OCI-LY7 (cell line): Measurements from ENCODE around the gene ACYP2. TPM values are rescaled to one million over a fixed set of nuclear protein-coding genes. Genes with fewer than 3 reads are reported as not detected.

Experiments
- BruUV-seq: library from RNA; stranded (reverse); fragments of 400-500 nt; replicated peaks from 2 replicates; lab custom pipeline; 2021; lab: Mats Ljungman, UMichigan
- CTCF ChIA-PET: fragments of 300-600 bp; sonication (Branson Sonifier 250); formaldehyde crosslinking; loops from one replicate; lab custom pipeline; 2022; ENCODE audit warnings: antibody characterized with exemption; ENCODE audit not compliant: unreplicated experiment; lab: Charles Lee
- POLR2A ChIA-PET: fragments of 300-600 bp; sonication (Branson Sonifier 250); formaldehyde crosslinking; loops from one replicate; lab custom pipeline; 2022; ENCODE audit warnings: antibody characterized with exemption; lab: Charles Lee
- DNase-seq: peaks from one replicate; pipeline ENCODE4 v3.0.0-alpha.2; 2015; ENCODE audit warnings: low spot score
- H2AFZ ChIP-seq: fragments of 200-600 bp; sonication (generic), shearing (Covaris generic); 2 replicates; pipeline ENCODE4 v1.6.1; 2014; ENCODE audit warnings: mild to moderate bottlenecking, antibody characterized with exemption, low read length, moderate library complexity
- H3K27ac ChIP-seq: fragments of 200-600 bp; sonication (generic); 2 replicates; pipeline ENCODE4 v1.5.1; 2014; ENCODE audit warnings: mixed run types, low read depth, mild to moderate bottlenecking, moderate library complexity, low read length, inconsistent platforms; ENCODE audit not compliant: poor library complexity, severe bottlenecking
- H3K36me3 ChIP-seq: fragments of 200-600 bp; sonication (generic); 2 replicates; pipeline ENCODE4 v1.6.1; 2014; ENCODE audit warnings: mild to moderate bottlenecking, antibody characterized with exemption, low read length, moderate library complexity, mixed read lengths; ENCODE audit not compliant: insufficient read depth
- H3K4me1 ChIP-seq: fragments of 200-600 bp; sonication (generic); 2 replicates; pipeline ENCODE4 v1.5.1; 2014; ENCODE audit warnings: mild to moderate bottlenecking, low read length; ENCODE audit not compliant: insufficient read depth, poor library complexity, severe bottlenecking
- H3K4me2 ChIP-seq: fragments of 200-600 bp; sonication (generic); 2 replicates; pipeline ENCODE4 v1.6.1; 2014; ENCODE audit warnings: mild to moderate bottlenecking, low read length
- H3K4me3 ChIP-seq: fragments of 200-600 bp; sonication (generic); 2 replicates; pipeline ENCODE4 v1.5.1; 2014; ENCODE audit warnings: mild to moderate bottlenecking, low read depth, low read length; ENCODE audit not compliant: poor library complexity, severe bottlenecking
- H3K79me2 ChIP-seq: fragments of 200-600 bp; sonication (generic); 2 replicates; pipeline ENCODE4 v1.6.1; 2016; ENCODE audit warnings: low read depth, mild to moderate bottlenecking, low read length, moderate library complexity, mixed read lengths; ENCODE audit not compliant: insufficient read depth
- H3K9me2 ChIP-seq: fragments of 200-600 bp; sonication (generic); 2 replicates; pipeline ENCODE4 v1.6.1; 2016; ENCODE audit warnings: mild to moderate bottlenecking, low read length, mixed read lengths; ENCODE audit not compliant: insufficient read depth
- H3K9me3 ChIP-seq: fragments of 200-600 bp; sonication (generic); 2 replicates; pipeline ENCODE4 v1.6.1; 2014; ENCODE audit warnings: mild to moderate bottlenecking, mixed run types, low read length, mixed read lengths
- H4K20me1 ChIP-seq: fragments of 200-600 bp; sonication (generic); 2 replicates; pipeline ENCODE4 v1.6.1; 2014; ENCODE audit warnings: mild to moderate bottlenecking, antibody characterized with exemption, low read length, moderate library complexity, mixed read lengths; ENCODE audit not compliant: insufficient read depth
- CTCF ChIP-seq: fragments of 200-600 bp; sonication (generic); conservative IDR thresholded peaks from 2 replicates; pipeline ENCODE4 v1.5.1; 2014; ENCODE audit warnings: mild to moderate bottlenecking, antibody characterized with exemption, low read length, moderate library complexity, mixed read lengths
- EZH2phosphoT487 ChIP-seq: fragments of 200-600 bp; sonication (generic); IDR thresholded peaks from 2 replicates; pipeline ENCODE4 v1.6.1; 2018; ENCODE audit warnings: low read depth, borderline replicate concordance, mild to moderate bottlenecking, mixed run types, antibody characterized with exemption, low read length, moderate library complexity, mixed read lengths
- intact Hi-C: fragments of 100-400 bp; cut with micrococcal nuclease; formaldehyde crosslinking; loops from one replicate; pipeline ENCODE4 v1.10.0; 2022; ENCODE audit not compliant: unreplicated experiment
- total RNA-seq, 2 experiments: library from RNA; depleted of rRNA in 1 of 2; stranded (reverse); fragments of >200 nt in 1 of 2; shearing (Covaris generic) in 1 of 2; gene quantifications; 2 replicates each; pipeline ENCODE4 v1.2.3, GENCODE V29; 2014 to 2022

Gene ACYP2
- total RNA-seq, 2 experiments from 2014 or later = 18.7 to 20.6 TPM

GRCh38 chr2:54275541-54275940, 160.1 kb downstream of the ACYP2 start:
- H4K20me1 ChIP-seq = no peaks in the 10 kb centered on the region
- no peaks in the 10 kb centered on the region for H3K79me2 ChIP-seq
- ChIA-PET POLR2A (interaction anchor here (1.0 to 1.7 kb wide), 2 partner anchors 9 to 111 kb away, joined by 3 to 5 read pairs; no protein-coding TSS in a partner anchor), CTCF (no interaction called here)
- H3K4me3 ChIP-seq = no peak overlapping the region
- H3K36me3 ChIP-seq = no peaks in the 10 kb centered on the region
- H3K9me2 ChIP-seq = no peaks in the 10 kb centered on the region
- H2AFZ ChIP-seq = no peak overlapping the region
- no peak overlapping the region for H3K4me2 ChIP-seq
- no peak for TF ChIP-seq EZH2phosphoT487
- no peak for TF ChIP-seq CTCF
- no TSS peak for BruUV-seq
- peaks cover 14% of the 10 kb centered on the region for H3K4me1 ChIP-seq
- no peak overlapping the region for H3K27ac ChIP-seq
- no peaks in the 10 kb centered on the region for H3K9me3 ChIP-seq
- DNase-seq = no peak
- intact Hi-C loops = no loop called here

- H3K27ac ChIP-seq = no peak overlapping the region
- no peaks in the 10 kb centered on the region for H3K9me3 ChIP-seq
- CTCF ChIA-PET = no interaction called here
- TF ChIP-seq EZH2phosphoT487 = no peak
- no peak; the same call in 1 of the 2 replicates for TF ChIP-seq CTCF
- no peaks in the 10 kb centered on the region for H3K9me2 ChIP-seq
- no peaks in the 10 kb centered on the region for H3K79me2 ChIP-seq
- BruUV-seq = no TSS peak
- intact Hi-C loops = no loop called here
- H3K4me3 ChIP-seq = no peak overlapping the region
- H2AFZ ChIP-seq = no peak overlapping the region
- H3K4me1 ChIP-seq = peaks cover 7% of the 10 kb centered on the region
- POLR2A ChIA-PET = interaction anchor here (1.5 kb wide), 1 partner anchor 14 kb away, joined by 5 read pairs; no protein-coding TSS in a partner anchor
- H4K20me1 ChIP-seq = no peaks in the 10 kb centered on the region
- no peaks in the 10 kb centered on the region for H3K36me3 ChIP-seq
- no peak overlapping the region for H3K4me2 ChIP-seq
- no peak for DNase-seq
These were observed 164.0 kb downstream of the ACYP2 start for GRCh38 chr2:54279385-54279784.

GRCh38 chr2:54284826-54285225, 169.4 kb downstream of the ACYP2 start:
- TF ChIP-seq CTCF (no peak), EZH2phosphoT487 (no peak)
- H2AFZ ChIP-seq = no peak overlapping the region
- peaks cover 3% of the 10 kb centered on the region for H3K4me1 ChIP-seq
- ChIA-PET CTCF (no interaction called here), POLR2A (no interaction called here)
- H3K4me3 ChIP-seq = no peak overlapping the region
- intact Hi-C loops = no loop called here
- no peaks in the 10 kb centered on the region for H4K20me1 ChIP-seq
- H3K9me3 ChIP-seq = no peaks in the 10 kb centered on the region
- DNase-seq = no peak
- no peaks in the 10 kb centered on the region for H3K79me2 ChIP-seq
- no peak overlapping the region for H3K4me2 ChIP-seq
- no peak overlapping the region for H3K27ac ChIP-seq
- no peaks in the 10 kb centered on the region for H3K9me2 ChIP-seq
- no peaks in the 10 kb centered on the region for H3K36me3 ChIP-seq
- BruUV-seq = no TSS peak
